GM12801 (cell line): ENCODE results near the gene HOXB1.

Source experiments
- CTCF ChIP-seq: IDR thresholded peaks from one replicate; pipeline ENCODE4 v1.5.1; 2011; ENCODE audit warnings: control low read depth; ENCODE audit not compliant: insufficient read length; ENCODE audit errors: extremely low read depth

The HOXB1 gene

GRCh38 chr17:48484256-48484655 is 46.6 kb downstream of the HOXB1 start:
- TF ChIP-seq CTCF, result no peak

- no peak for TF ChIP-seq CTCF
Measured at GRCh38 chr17:48483471-48484131, 47.2 kb downstream of the HOXB1 start.

GRCh38 chr17:48483004-48483403 is 47.8 kb downstream of the HOXB1 start:
- TF ChIP-seq CTCF, result no peak

- TF ChIP-seq CTCF, result no peak
Measured at GRCh38 chr17:48479014-48479402, 51.8 kb downstream of the HOXB1 start.
